Erythroblast (primary cell): ENCODE data around the gene TMEM88.

Source experiments
- GATA1 ChIP-seq: IDR thresholded peaks from 2 replicates; pipeline ENCODE4 v1.6.1; 2011; ENCODE audit warnings: low read depth, mild to moderate bottlenecking, control low read depth, low read length, moderate library complexity
- POLR2A ChIP-seq: IDR thresholded peaks from 2 replicates; pipeline ENCODE4 v1.6.1; 2011; ENCODE audit warnings: mild to moderate bottlenecking, low read length

GRCh38 chr17:7885367-7886226 is 30.7 kb downstream of the TMEM88 start:
- TF ChIP-seq POLR2A, result peak; percentile 24
- no peak for TF ChIP-seq GATA1
